CMK (cell line): ENCODE data around the gene IRF2BP1.

Experiments used
- DNase-seq: peaks from one replicate; pipeline ENCODE4 v3.0.0-alpha.2; 2010; ENCODE audit warnings: low read depth

The IRF2BP1 gene, protein sequence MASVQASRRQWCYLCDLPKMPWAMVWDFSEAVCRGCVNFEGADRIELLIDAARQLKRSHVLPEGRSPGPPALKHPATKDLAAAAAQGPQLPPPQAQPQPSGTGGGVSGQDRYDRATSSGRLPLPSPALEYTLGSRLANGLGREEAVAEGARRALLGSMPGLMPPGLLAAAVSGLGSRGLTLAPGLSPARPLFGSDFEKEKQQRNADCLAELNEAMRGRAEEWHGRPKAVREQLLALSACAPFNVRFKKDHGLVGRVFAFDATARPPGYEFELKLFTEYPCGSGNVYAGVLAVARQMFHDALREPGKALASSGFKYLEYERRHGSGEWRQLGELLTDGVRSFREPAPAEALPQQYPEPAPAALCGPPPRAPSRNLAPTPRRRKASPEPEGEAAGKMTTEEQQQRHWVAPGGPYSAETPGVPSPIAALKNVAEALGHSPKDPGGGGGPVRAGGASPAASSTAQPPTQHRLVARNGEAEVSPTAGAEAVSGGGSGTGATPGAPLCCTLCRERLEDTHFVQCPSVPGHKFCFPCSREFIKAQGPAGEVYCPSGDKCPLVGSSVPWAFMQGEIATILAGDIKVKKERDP

DNA sequence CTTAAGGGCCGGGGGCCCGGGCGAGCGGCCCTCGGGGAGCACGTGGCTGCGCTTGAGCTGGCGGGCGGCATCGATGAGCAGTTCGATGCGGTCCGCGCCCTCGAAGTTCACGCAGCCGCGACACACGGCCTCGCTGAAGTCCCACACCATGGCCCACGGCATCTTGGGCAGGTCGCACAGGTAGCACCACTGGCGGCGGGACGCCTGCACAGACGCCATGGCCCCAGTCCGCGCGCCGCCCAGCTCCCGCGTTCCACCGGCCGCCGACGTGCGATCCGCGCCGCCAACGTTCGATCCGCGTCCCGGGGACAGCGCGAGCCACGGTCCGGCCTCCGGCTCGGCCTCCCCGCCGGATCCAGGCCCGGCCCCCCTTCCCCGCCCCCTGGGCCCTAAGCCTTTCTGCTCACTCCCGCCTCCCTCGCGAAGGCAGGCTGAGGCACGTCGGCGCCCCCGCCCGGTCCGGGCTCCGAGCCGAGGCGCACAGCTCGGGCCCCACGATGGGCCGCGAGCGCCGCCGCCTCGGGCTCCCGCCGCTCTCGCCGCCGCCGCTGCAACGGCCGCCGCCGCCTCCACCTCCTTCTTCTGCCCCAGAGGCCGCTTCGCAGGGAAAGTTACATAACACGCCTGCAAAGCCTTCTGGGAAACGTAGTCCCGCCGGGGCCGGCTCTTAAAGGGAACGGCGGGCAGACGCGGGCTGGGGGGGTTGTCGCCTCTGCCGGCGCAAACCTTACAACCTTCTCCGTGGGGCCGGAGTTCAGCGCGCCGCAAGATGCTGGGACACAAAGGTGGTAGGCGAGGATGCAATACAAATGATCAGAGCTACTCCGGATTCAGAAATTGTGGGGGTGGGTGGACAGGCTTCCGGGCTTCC is at the start of gene IRF2BP1:
IRF2BP1 (minus strand) TSS at position 586 of the 871 bp plus-strand sequence; CDS start at position 219, 367 bp downstream.
- peak; percentile 67 for DNase-seq

DNA sequence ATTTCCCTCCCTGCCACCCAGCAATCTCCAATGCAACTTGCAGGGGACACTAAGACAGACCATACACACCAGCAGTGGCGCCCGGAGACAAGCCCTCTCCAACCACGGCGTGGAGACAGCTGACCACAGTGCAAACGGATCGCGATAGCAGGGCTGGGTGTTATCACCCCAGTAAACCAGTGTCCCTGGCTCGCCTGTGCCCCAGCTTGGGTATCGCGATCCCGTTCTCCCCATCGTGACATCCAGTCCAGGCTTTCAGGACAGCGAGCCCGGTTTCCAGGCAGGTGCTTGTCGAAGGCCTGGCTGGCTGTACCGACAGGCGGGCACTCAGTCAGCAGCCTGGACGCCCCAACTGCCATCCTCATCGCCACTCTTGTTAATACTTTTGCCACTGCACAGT is 49.3 kb upstream of the IRF2BP1 start:
- DNase-seq: no peak

DNA sequence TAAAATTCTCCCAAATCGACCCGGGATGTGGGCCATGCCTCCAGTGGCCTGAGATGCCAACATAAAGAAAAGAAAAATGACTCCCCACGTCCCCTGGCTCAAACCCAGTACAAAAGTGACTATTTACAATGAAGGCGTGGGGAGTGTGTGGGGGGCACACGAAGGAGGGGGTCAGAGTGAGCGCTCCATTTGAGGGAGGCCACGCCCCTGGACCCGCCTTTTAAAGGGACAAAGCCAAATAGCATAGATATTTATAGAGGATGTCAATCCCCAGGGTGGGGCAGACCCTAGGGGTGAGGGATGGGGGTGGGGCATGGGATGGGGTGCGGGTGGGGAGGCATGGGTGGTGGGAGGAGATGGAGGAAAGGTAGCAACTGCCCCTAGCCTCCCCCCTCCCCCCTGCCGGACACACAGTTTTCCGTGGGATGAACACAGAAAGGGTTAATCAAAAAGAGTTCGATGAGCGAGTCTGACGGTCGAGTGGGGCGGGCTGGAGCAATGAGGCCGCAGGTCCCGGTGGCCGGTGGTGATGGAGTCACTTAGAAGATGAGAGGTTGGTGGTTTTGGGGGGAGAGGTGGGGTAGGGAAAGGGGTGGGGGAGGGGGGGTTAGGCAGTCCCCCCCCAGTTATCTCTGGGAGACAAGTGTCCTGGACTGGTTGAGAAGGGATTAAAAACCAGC is 48.8 kb upstream of the IRF2BP1 start:
- no peak for DNase-seq

DNA sequence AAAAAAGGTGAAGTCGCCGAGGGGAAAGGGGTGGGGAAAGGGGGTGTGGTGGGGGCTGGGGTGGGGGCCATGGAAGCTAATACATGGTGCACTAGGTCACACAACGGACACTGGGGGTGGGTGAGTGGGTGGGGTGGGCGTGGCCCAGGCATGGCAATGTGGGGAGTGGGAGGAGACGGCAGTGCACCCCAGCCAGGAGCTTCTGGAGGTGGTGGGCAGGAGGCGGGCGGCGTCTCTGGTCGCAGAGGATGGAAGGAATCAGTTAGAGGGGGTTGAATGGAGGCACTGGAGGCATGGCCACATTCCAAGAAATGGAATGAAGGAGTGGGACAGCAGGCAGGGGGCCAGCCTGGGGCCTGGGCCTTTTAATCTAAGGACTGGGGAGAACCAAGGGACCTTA is 47.8 kb upstream of the IRF2BP1 start:
- DNase-seq: no peak

DNA sequence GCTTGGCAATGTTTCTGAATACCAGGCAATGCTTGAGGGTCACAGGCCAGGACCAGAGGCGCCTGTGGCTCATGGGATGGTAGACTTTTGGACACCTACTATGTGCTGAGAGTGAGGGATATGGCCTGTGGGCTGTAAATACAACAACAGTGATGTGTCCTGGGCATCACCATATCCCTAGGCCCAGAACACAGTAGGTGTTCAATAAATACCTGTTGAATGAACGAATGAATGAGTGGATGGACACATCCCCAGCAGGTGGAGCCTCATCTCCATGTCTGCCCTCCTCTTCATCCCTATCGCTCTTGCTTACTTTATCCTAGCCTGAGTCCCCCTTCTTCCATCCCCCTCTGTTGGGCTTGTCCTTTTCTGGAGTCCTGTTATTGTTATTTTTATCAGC is 45.1 kb upstream of the IRF2BP1 start:
- DNase-seq: no peak

DNA sequence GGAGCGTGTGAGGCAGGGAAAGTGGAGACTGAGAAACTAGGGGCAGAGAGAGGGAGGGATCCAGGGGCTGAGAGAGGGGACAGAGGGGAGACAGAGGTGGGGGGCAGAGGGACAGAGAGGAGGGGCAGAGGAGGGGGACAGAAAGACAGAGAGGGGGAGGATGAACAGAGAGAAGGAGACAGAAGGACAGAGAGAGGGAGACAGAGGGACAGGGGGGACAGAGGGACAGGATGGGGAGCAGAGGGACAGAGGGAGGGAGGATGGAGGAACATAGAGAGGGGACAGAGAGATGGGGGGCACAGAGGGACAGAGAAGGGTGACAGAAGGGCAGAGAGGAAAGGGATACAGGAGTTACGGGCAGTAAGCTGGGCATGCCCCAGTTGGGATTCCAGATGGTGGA is 43.3 kb upstream of the IRF2BP1 start:
- no peak for DNase-seq

DNA sequence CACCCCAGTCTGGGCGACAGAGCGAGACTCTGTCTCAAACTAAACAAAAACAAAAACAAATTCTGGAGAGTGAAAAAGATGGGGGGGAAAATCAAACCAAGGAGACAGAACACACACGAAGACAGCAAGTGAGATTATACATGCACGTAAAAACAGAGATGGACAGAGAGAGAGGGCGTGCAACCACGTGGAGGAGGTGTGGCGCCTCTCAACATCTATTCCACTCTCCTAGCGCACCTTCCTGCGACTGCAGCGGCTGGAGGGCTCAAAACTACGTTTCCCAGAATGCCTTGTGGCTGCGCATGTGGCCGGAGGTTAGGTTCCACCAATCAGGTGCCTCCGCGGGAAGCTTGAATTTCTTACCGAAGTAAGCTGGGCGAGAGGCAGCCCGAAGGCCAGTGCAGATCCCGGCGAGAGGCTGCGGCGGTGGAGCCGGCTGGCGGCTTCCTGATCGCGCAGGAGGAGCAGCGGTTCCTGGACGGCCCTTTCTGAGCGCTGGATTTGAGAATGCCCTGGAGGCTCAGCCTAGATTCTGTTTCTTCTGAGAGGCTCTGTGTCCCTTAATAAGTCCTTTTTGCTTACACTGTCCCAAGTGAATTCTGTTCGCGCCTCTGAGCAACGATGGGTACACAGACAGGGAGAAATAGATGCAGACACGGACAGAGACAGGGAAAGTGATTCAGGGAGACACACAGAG is 41.8 kb upstream of the IRF2BP1 start:
- DNase-seq: peak; percentile 71

DNA sequence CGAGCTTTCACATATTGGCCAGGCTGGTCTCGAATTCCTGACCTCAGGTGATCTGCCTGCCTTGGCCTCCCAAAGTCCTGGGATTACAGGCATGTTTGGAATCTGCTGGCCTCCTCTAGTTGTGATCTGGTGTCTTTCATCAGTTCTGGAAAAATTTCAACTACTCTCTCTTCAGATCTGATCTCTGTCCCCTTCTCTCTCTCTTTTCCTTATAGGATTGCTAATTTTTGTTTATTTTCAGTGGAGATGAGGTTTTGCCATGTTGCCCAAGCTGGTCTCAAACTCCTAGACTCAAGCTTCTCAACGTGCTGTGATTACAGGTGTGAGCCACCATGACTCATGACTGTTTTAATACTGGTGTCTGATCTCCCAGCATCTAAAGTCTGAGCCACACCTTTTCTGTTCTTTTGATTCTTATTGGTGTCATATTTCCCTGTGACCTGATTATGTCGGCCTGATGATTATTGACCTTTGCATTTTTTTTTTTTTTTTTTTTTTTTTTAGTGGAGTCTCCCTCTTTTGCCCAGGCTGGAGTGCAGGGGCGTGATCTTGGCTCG is 39.0 kb upstream of the IRF2BP1 start:
- no peak for DNase-seq

DNA sequence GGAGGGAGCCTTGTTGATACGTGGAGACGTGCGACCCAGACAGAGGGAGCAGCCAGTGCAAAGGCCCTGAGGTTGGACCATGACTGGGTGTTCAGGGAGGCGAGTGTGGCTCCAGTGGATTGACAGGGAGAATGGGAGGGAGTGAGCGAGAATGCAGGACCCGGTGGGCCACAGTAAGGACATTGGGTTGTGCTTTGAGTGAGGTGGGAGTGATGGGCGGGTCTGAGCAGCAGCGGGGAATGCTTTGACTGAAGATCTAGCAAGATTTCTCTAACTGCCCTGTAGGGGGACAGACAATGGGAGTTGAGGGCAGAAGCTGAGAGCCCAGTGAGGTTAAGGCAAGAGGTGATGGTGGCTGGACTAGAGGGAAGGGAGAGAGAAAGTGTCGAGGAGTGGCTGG is 36.3 kb upstream of the IRF2BP1 start:
- no peak for DNase-seq

DNA sequence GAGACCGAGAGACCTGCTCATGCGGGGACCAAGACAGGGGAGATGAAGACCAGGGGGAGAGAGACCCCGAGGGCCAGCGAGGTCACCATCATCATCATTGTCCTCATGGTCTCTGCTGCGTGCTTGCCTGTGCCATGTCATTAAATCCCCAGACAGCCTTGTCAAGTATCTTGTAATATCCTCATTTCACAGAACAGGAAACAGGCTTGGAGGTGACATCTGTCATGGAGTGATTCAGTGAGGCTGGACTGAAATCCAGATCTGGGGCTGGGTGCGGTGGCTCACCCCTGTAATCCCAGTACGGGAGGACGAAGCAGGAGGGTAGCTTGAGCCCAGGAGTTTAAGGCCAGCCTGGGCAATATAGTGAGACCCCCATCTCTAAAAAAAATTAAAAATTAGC is 34.5 kb upstream of the IRF2BP1 start:
- DNase-seq: no peak

DNA sequence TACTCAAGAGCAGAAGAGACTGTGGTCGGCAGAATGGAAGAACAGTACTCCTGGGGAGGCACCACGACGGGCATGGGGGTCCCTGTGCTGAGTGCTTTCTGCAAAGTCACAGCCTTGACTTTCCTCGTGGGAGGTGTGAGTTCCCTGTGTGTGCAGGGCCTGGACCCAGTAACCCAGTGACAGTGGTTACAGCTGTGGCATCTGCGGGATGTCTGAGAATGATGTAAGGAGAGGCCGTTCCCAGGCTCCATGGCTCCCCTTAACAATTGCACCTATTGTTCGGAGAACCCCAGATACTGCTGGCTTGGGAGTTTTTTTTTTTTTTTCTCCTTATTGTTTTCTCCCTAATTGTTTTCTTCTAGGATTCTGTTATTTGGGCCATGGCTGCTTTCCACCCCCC is 33.7 kb upstream of the IRF2BP1 start:
- no peak for DNase-seq

DNA sequence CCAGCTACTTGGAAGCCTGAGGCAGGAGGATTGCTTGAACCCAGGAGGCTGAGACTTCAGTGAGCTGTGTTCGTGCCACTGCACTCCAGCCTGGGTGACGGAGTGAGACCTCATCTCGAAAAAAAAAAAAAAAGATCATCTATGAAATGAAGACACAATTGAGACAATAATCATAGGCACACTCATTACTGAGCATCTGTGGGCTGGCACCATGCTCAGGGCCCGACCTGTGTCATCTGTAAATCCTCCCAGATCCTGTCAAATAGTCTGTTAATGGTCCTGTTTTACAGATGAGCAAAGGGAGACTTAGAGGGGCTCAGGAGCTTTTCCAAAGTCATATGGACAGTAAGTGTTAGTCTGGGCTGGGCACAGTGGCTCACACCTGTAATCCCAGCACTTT is 32.8 kb upstream of the IRF2BP1 start:
- no peak for DNase-seq

DNA sequence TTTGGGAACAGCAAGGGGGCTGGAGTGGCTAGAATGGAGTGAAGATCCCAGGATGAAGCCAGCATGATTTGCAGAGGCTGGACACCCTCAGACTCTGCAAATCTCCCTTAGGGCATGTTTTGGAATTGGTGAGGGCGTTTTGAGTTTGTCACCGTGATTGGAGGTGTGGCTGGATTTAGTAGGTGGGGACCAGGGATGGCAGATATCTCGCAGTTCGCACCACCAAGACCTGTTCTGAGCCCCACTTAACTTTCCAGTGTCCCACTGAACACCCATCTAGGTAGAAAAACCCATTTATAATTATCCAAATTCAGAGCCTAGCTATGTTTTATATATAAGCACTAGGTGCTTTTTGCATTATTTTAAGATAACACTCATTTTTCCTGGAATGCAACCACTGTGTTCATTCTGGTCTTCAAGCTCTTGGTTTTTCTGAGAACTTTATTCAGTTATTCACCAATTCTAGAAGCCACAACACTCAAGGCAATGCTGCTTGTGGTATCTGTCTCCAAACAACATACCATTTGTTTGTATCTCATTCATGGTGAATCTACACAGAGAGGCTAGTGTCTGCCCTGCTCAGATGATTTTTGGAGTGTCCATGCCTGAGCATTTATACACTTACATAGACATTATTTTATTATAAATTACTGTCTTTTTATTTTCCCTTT is 31.6 kb upstream of the IRF2BP1 start:
- no peak for DNase-seq

DNA sequence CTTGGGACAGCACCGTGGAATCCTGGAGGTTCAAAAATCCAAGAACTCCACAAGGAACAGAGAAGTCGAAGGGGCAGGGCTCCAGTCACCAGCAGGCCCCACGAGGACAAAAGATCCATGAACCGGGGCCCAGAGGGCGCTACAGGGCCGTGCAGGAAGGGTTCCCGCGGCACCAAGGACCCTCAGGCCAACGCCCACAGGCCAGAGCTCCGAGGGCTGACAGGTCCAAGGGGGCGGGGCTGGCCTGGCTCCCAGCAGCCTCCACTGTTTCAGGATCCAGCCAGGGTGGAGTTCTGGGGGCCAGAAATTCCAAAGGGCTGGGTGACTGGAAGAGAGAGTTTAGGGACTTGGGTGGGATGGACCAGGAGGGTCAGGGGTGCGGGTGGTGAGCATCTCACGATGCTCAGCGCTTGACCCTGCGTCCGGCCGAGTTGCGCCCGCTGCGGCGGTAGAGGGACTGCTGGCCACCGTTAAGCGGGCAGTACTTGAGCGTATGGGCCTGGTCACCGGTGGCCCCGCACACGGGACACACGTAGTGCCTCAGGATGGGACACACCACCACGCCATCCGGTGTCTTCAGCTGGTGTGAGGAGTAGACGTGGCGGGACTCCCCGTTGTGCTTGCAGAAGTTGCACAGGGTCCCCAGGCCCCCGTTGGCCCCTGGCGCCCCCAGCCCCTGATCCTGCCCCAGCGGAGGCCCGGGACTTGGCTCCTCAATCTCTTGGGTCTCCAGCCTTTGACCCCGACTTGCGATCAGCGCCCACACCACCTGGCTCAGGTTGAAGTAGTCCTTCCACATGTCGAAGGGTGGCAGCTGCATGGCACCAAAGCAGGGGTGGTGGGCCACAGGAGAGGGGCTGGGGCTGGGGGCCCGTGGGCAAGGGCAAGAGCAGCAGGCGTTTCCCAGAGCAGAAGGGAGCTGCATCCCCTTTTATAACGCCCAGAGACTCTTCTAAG is 28.2 kb upstream of the IRF2BP1 start, which contains the start of gene NANOS2:
NANOS2 (minus strand) TSS at position 905 of the 957 bp plus-strand sequence; CDS start at position 820, 85 bp downstream.
- DNase-seq: no peak

DNA sequence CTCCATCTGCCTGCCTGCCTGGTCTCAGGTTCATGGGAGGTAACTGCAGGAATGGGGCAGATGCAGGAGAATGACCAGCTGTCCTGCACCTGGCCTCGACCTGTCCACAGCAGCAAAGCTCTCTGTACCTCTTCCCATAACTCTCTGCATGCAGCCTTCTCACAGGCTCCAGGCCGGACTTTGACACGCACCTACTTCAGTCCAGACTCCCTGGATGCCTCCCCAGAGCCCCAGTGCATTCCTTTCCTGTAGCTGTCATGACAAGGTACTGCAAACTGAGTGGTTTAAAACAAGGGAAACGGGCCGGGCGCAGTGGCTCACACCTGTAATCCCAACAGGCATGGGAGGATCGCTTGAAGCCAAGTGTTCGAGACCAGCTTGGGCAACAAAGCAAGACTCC is 25.4 kb upstream of the IRF2BP1 start:
- DNase-seq: no peak

DNA sequence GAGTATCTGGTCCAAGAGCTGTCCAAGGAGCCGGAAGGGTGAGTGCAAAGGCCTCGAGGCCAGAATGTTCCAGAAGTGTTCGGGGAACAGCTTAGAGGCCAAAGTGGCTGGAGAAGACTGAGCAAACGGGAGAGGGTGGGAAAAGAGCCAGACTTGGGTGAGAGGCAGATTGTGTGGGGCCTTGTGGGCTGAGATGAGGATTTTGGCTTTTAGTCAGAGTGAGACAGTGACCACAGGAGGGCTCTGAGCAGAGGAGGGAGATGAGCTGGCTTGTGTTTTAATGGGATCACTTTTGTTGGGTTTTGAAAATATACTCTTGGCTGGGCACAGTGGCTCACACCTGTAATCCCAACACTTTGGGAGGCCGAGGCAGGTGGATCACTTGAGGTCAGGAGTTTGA is 23.0 kb upstream of the IRF2BP1 start:
- no peak for DNase-seq

DNA sequence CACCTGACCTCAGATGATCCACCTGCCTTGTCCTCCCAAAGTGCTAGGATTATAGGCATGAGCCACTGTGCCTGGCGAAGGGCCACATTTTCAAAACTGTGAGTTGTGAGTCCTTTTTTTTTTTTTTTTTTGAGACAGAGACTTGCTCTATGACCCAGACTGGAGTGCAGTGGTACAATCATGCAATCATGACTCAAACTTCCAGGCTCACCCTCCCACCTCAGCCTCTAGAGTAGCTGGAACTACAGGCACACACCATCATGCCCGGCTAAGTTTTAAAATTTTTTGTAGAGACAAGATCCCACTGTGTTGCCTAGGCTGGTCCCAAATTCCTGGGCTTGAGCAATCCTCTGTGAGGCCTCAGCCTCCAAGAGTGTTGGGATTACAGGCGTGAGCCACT is 20.3 kb upstream of the IRF2BP1 start:
- DNase-seq: no peak

DNA sequence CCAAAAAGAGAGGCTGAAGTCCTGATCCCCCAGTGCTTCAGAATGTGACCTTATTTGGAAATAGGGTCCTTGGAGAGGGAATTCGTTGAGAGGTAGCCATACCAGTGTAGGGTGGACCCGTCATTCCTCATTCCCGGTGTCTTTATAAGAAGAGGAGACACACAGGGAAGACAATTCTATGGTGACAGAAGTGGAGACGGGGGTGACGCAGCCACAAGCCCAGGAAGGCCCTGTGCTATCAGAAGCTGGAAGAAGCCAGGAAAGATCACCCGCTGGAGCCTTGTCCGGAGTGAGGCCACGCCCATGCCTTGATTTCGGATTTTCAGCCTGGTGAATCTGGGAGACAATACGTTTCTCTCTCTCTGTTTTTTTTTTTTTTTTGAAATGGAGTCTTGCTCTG is 19.1 kb upstream of the IRF2BP1 start:
- no peak for DNase-seq
